ENCODE measurements around the gene HTR6. TPM values are rescaled to one million over a fixed set of nuclear protein-coding genes. Genes with fewer than 3 reads are reported as not detected.

Gene HTR6
- total RNA-seq, 1 experiment from 2014 or later, result 0.57 TPM

- intact Hi-C loops (cut with micrococcal nuclease), result no loop called here
- no peaks in the 10 kb centered on the region for H3K36me3 ChIP-seq (ENCODE audit: control insufficient read depth in 1 of 2, insufficient read depth in 2 of 2, low read length in 2 of 2)
- H3K9ac ChIP-seq (ENCODE audit: low read length), result peak overlapping the region; percentile 36; the same call in 1 of the 2 replicates
- no peaks in the 10 kb centered on the region for H4K20me1 ChIP-seq (ENCODE audit: insufficient read depth)
- H3K4me1 ChIP-seq (ENCODE audit: control insufficient read depth in 1 of 2, insufficient read depth in 2 of 2, low read length in 2 of 2), result no peaks in the 10 kb centered on the region
- CTCF ChIA-PET, result interaction anchor here (0.6 kb wide), 1 partner anchor 17 kb away, joined by 3 read pairs; no protein-coding TSS in a partner anchor
- peak overlapping the region; percentile 69 for H3K4me2 ChIP-seq (ENCODE audit: low read length)
- RAD21 ChIA-PET (ENCODE audit: low non-redundant PET in 1 of 2, low total read pairs in 2 of 2, uncharacterized antibody in 2 of 2, unreplicated experiment in 2 of 2), result no interaction called here
- DNase-seq (ENCODE audit: low read depth, low spot score) (no peak), ATAC-seq (no peak; the same call in 1 of the 2 replicates)
- no peaks in the 10 kb centered on the region for H3K79me2 ChIP-seq (ENCODE audit: insufficient read depth, low read length)
- H2AFZ ChIP-seq (ENCODE audit: low read depth, low read length, poor library complexity, severe bottlenecking), result no peak overlapping the region
- TF ChIP-seq JUND (IDR thresholded peaks at IDR 0.05), result no peak
- no peak for TF ChIP-seq CTCF (IDR thresholded peaks at IDR 0.05 in 2 of 3, conservative IDR thresholded peaks at IDR 0.05 in 1 of 3; ENCODE audit: borderline replicate concordance in 1 of 3, insufficient read depth in 1 of 3, low read depth in 2 of 3, low read length in 2 of 3)
- TF ChIP-seq ZNF274 (IDR thresholded peaks at IDR 0.05; ENCODE audit: low read depth, low read length), result no peak
- no peak for TF ChIP-seq POLR2AphosphoS5 (IDR thresholded peaks at IDR 0.05; ENCODE audit: low read depth, low read length)
- TF ChIP-seq REST (IDR thresholded peaks at IDR 0.05; ENCODE audit: low read depth), result no peak
- no peak for TF ChIP-seq FOSL1 (IDR thresholded peaks at IDR 0.05; ENCODE audit: low read depth)
- H3K27ac ChIP-seq (ENCODE audit: low read depth, low read length), result peak overlapping the region; percentile 32; the same call in 1 of the 2 replicates
- peak overlapping the region; percentile 30 to 51 for H3K4me3 ChIP-seq (replicated peaks in 1 of 2; ENCODE audit: low read depth in 1 of 2, low read length in 2 of 2)
- POLR2A ChIA-PET, result no interaction called here
- no peaks in the 10 kb centered on the region for H3K9me3 ChIP-seq (ENCODE audit: control insufficient read depth in 1 of 2, insufficient read depth in 1 of 2, low read depth in 1 of 2, low read length in 2 of 2)
- no peaks in the 10 kb centered on the region for H3K9me2 ChIP-seq (ENCODE audit: insufficient read depth)
- no TSS peak for BruUV-seq (replicated peaks)
- no peaks in the 10 kb centered on the region for H3K27me3 ChIP-seq (ENCODE audit: insufficient read depth, low read length)
Observed at GRCh38 chr1:19665186-19665495, 466 bp downstream of the HTR6 start.
